Stimulated activated CD8-positive, alpha-beta memory T cell treated with anti-CD3 and anti-CD28 coated beads, Interleukin-7, amount 100 ng/mL, for 24 hours (primary cell): ENCODE measurements around the gene EYA2.

Source experiments
- DNase-seq: peaks from one replicate; pipeline ENCODE4 v3.0.0-alpha.2; 2020; ENCODE audit warnings: low read depth

EYA2 gene

GRCh38 chr20:47227119-47227518, 332.5 kb downstream of the EYA2 start:
- DNase-seq = no peak

DNA sequence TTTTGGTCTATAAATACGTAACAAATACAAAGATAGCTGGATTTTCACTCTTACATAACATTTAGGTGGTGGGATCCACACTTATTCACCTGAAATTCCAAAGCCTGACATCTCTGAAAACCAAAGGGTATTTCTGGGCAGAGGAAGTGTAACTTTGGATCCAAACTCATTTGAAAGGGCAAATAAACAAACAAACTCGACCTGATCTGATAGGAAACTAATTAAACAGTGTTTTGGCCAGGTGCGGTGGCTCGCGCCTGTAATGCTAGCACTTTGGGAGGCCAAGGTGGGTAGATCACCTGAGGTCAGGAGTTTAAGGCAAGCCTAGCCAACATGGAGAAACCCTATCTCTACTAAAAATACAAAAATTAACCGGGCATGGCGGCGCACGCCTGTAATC, 332.9 kb downstream of the EYA2 start:
- no peak for DNase-seq

GRCh38 chr20:47228654-47229053, 334.0 kb downstream of the EYA2 start:
- DNase-seq = no peak

DNA sequence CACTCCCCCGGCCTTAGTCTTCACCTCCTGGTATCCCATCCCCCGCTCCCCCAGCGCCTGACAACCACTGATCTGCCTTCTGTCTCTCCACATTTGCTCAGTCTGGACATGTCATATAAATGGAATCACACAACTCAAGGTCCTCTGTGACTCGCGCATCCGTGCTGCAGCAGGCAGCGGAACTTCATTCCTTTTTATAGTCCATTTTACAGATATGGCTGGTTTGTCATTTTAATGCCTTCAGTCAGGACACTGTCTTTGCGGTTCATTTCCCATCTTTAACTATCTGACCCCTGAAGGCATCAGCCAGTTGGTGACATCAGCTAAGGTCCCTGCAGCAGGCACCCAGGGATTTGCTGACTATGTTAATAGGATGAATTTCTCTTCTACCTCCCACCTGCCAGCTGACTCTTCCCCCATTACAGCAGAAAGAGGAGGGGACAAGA, 336.2 kb downstream of the EYA2 start:
- DNase-seq = no peak

- DNase-seq = no peak
These were observed 336.9 kb downstream of the EYA2 start for GRCh38 chr20:47231382-47232039.

DNA sequence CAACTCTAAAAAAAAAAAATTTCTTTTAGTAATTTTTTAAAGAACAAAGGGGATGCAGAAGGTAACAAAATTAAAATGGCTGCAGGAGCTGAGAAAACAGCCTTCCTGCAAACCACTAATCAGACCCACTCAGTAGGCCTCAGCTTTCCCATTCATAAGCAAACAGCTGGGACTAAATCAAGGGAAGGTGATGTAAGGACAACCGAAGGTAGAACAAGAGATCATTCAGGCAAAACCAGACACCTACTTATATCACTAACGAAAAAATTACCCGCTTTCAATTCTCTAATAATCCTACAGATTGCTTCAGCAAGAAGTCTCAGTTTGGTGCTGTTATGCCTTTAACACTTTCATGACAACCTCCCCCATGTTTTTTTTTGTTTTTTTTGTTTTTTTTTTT, 337.9 kb downstream of the EYA2 start:
- DNase-seq = no peak

- DNase-seq = no peak
These were observed 338.9 kb downstream of the EYA2 start for GRCh38 chr20:47233333-47234188.

DNA sequence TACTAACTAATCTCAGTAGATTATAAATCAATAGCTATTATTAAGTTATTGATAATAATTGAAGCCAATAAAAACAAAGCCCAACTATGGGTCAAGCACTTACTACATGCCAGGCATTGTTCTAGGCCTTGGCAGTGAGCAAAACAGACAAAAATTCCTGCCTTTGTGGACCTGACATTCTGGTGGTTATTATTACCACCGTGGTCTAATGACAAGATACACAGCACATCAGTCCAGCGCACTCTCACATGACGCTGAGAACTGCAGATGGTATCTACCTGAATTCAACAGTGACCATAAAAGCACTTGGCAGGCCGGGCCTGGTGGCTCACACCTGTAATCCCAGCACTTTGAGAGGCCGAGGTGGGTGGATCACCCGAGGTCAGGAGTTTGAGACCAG, 340.5 kb downstream of the EYA2 start:
- no peak for DNase-seq

- no peak for DNase-seq
These were observed 341.4 kb downstream of the EYA2 start for GRCh38 chr20:47235853-47236638.

DNA sequence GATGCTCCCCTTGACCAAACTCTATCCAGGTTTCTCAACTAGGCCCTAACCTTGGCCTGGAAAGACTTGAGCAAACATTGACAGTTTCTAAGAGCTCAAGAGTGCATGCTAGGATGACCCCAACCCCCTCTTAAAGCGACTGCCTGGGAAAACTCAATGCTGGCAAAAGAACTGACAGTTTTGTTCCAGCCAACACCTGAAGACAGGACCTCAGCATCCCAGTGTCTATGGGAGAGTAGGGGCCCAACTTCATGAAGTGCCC, 341.9 kb downstream of the EYA2 start:
- no peak for DNase-seq

DNA sequence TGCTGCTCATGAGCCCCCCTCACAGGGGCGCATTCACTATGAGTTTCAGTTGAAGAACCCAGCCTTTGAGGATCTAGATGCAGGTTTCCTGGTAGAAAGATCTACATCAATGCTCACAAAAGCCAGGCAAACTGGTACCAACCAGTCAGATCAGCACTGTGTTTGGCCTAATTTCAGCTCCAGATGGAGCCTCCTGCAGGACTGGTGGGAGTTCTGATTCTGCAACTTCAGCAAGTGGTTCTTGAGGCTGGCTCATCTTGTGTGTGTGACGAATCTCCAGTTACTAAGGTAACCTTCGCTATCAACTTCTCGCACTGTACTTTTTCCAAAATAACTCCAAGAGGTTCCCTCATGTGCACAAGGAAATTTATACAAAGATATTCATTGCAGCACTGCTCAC, 343.1 kb downstream of the EYA2 start:
- DNase-seq = no peak
